Gastroesophageal sphincter (tissue), 4 donors: Measurements from ENCODE around the gene SNCB. TPM values are rescaled to one million over a fixed set of nuclear protein-coding genes. Genes with fewer than 3 reads are reported as not detected.

Source experiments
- ATAC-seq: fragments of 150-250 bp; one replicate; pipeline ENCODE4 v1.9.1; 2016; ENCODE audit warnings: mild to moderate bottlenecking, moderate library complexity
- H3K27ac ChIP-seq, 4 donors: fragments of 200-600 bp; sonication (generic) in 3 of 4; 1 replicate in 3 of 4; 2 replicates in 1 of 4; pipeline ENCODE4 v1.5.1; 2016 to 2019
- H3K27me3 ChIP-seq: fragments of 200-600 bp; sonication (generic); one replicate; pipeline ENCODE4 v1.5.1; 2019
- H3K36me3 ChIP-seq, 2 donors: fragments of 200-600 bp; sonication (generic); one replicate each; pipeline ENCODE4 v1.5.1; 2019; ENCODE audit warnings: control low read depth in 1 of 2
- H3K4me1 ChIP-seq, 3 donors: fragments of 200-600 bp; sonication (generic); 1 replicate in 2 of 3; 2 replicates in 1 of 3; pipeline ENCODE4 v1.5.1; 2016 to 2019; ENCODE audit warnings: control low read depth in 2 of 3
- H3K4me3 ChIP-seq, 2 donors: fragments of 200-600 bp; sonication (generic); one replicate each; pipeline ENCODE4 v1.5.1; 2019; ENCODE audit warnings: mild to moderate bottlenecking in 1 of 2, moderate library complexity in 1 of 2
- H3K9me3 ChIP-seq, 3 donors: fragments of 200-600 bp; sonication (generic); one replicate each; pipeline ENCODE4 v1.5.1; 2017 to 2019; ENCODE audit warnings: control low read depth in 2 of 3
- EP300 ChIP-seq: sonication (generic); formaldehyde crosslinking; IDR thresholded peaks from one replicate; pipeline ENCODE4 v1.6.1; 2017; ENCODE audit warnings: antibody characterized with exemption, mild to moderate bottlenecking
- POLR2A ChIP-seq, 2 donors: fragments of 450-650 bp; IDR thresholded peaks; one replicate each; pipeline ENCODE4 v1.6.1; 2017; ENCODE audit warnings: antibody characterized with exemption in 2 of 2, mild to moderate bottlenecking in 2 of 2, moderate library complexity in 1 of 2
- POLR2AphosphoS5 ChIP-seq: sonication (generic); formaldehyde crosslinking; IDR thresholded peaks from one replicate; pipeline ENCODE4 v1.6.1; 2017; ENCODE audit warnings: antibody characterized with exemption
- WGBS, 2 donors: methylation state at CpG; one replicate each; pipeline ENCODE4 v1.1.5; 2018; ENCODE audit warnings: low coverage in 1 of 2; 5-methylcytosine and 5-hydroxymethylcytosine counted together
- total RNA-seq, 4 donors: library from RNA; depleted of rRNA; stranded (reverse); fragments of >200 nt; gene quantifications; one replicate each; pipeline ENCODE4 v1.1.0, GENCODE V29; 2016
- TF ChIP-seq, protein P1 (sequence below), 4 experiments: fragments of 200-600 bp in 2 of 4; fragments of 450-650 bp in 2 of 4; sonication (generic) in 1 of 4; IDR thresholded peaks; one replicate each; pipeline ENCODE4 v1.5.1; 2017 to 2019; ENCODE audit warnings: antibody characterized with exemption in 4 of 4, mild to moderate bottlenecking in 2 of 4, moderate library complexity in 2 of 4

Gene SNCB
- total RNA-seq, 4 donors from 2014 or later: not detected

- Histone ChIP-seq H3K4me3 (no peak overlapping the region), H3K9me3 (no peaks in the 10 kb centered on the region), H3K27me3 (peaks cover 71% of the 10 kb centered on the region), H3K27ac (no peak overlapping the region), H3K36me3 (no peaks in the 10 kb centered on the region), H3K4me1 (peaks cover 0 to 9% (median 3%) of the 10 kb centered on the region in 3 donors)
- TF ChIP-seq EP300: no peak
- no peak for TF ChIP-seq POLR2A (IDR thresholded peaks at IDR 0.05)
- TF ChIP-seq POLR2AphosphoS5: no peak
- TF ChIP-seq, protein P1, sequence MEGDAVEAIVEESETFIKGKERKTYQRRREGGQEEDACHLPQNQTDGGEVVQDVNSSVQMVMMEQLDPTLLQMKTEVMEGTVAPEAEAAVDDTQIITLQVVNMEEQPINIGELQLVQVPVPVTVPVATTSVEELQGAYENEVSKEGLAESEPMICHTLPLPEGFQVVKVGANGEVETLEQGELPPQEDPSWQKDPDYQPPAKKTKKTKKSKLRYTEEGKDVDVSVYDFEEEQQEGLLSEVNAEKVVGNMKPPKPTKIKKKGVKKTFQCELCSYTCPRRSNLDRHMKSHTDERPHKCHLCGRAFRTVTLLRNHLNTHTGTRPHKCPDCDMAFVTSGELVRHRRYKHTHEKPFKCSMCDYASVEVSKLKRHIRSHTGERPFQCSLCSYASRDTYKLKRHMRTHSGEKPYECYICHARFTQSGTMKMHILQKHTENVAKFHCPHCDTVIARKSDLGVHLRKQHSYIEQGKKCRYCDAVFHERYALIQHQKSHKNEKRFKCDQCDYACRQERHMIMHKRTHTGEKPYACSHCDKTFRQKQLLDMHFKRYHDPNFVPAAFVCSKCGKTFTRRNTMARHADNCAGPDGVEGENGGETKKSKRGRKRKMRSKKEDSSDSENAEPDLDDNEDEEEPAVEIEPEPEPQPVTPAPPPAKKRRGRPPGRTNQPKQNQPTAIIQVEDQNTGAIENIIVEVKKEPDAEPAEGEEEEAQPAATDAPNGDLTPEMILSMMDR (IDR thresholded peaks at IDR 0.05): no peak
- 21 to 60% methylated on average over 4 to 12 of the region's 19 CpGs for WGBS, 2 donors
- ATAC-seq: no peak
These were observed 34.6 kb upstream of the SNCB start for GRCh38 chr5:176664886-176665285.

GRCh38 chr5:176664479-176664878, 34.1 kb upstream of the SNCB start:
- Histone ChIP-seq H3K4me3 (no peak overlapping the region), H3K4me1 (peaks cover 0 to 9% (median 3%) of the 10 kb centered on the region in 3 donors), H3K27ac (no peak overlapping the region), H3K27me3 (peaks cover 67% of the 10 kb centered on the region), H3K9me3 (no peaks in the 10 kb centered on the region), H3K36me3 (no peaks in the 10 kb centered on the region)
- no peak for ATAC-seq
- TF ChIP-seq, protein P1 (IDR thresholded peaks at IDR 0.05): no peak
- TF ChIP-seq POLR2A (IDR thresholded peaks at IDR 0.05) (no peak), POLR2AphosphoS5 (no peak), EP300 (no peak)
- WGBS, 2 donors: 40% methylated on average over 1 to 2 of the region's 6 CpGs

GRCh38 chr5:176663566-176663965, 33.2 kb upstream of the SNCB start:
- 63 to 73% methylated on average over 6 to 7 of the region's 10 CpGs for WGBS, 2 donors
- TF ChIP-seq, protein P1 (IDR thresholded peaks at IDR 0.05): no peak
- TF ChIP-seq POLR2A (IDR thresholded peaks at IDR 0.05): no peak
- TF ChIP-seq EP300: no peak
- no peak for TF ChIP-seq POLR2AphosphoS5
- no peak overlapping the region for H3K4me3 ChIP-seq
- no peaks in the 10 kb centered on the region for H3K9me3 ChIP-seq
- peaks cover 59% of the 10 kb centered on the region for H3K27me3 ChIP-seq
- no peaks in the 10 kb centered on the region for H3K36me3 ChIP-seq
- no peak for ATAC-seq
- no peak overlapping the region for H3K27ac ChIP-seq
- H3K4me1 ChIP-seq: peaks cover 0 to 17% (median 10%) of the 10 kb centered on the region in 3 donors

- H3K27ac ChIP-seq: no peak overlapping the region
- WGBS, 2 donors: 76 to 94% methylated on average over 7 to 8 of the region's 21 CpGs
- TF ChIP-seq POLR2AphosphoS5 (no peak), EP300 (no peak)
- peaks cover 0 to 2% of the 10 kb centered on the region in 2 donors for H3K36me3 ChIP-seq
- H3K4me1 ChIP-seq: peaks cover 0 to 25% (median 15%) of the 10 kb centered on the region in 3 donors
- H3K9me3 ChIP-seq: no peaks in the 10 kb centered on the region
- H3K27me3 ChIP-seq: peaks cover 51% of the 10 kb centered on the region
- no peak for ATAC-seq
- no peak overlapping the region for H3K4me3 ChIP-seq
These were observed 32.3 kb upstream of the SNCB start for GRCh38 chr5:176662371-176663333.

- Histone ChIP-seq H3K36me3 (peaks cover 0 to 12% of the 10 kb centered on the region in 2 donors), H3K27me3 (peaks cover 51% of the 10 kb centered on the region), H3K9me3 (no peaks in the 10 kb centered on the region), H3K4me1 (peaks cover 0 to 25% (median 15%) of the 10 kb centered on the region in 3 donors), H3K4me3 (no peak overlapping the region), H3K27ac (no peak overlapping the region)
- WGBS, 2 donors: 81 to 86% methylated on average over 5 to 6 of the region's 10 CpGs
- TF ChIP-seq, protein P1 (IDR thresholded peaks at IDR 0.05): no peak
- TF ChIP-seq POLR2AphosphoS5 (no peak), POLR2A (IDR thresholded peaks at IDR 0.05) (no peak), EP300 (no peak)
- no peak for ATAC-seq
These were observed 31.3 kb upstream of the SNCB start for GRCh38 chr5:176661676-176662075.
